Endothelial cell of umbilical vein (primary cell): ENCODE results near the gene RAB7A. TPM values are rescaled to one million over a fixed set of nuclear protein-coding genes. Genes with fewer than 3 reads are reported as not detected.

Experiments used
- BruUV-seq: library from RNA; stranded (reverse); fragments of 400-500 nt; replicated peaks from 2 replicates; lab custom pipeline; 2021; lab: Mats Ljungman, UMichigan
- CTCF ChIA-PET: fragments of 300-600, 350-600 bp; sonication (Branson Sonifier 250); formaldehyde crosslinking; loops from one replicate; lab custom pipeline; 2021; ENCODE audit warnings: antibody characterized with exemption, inconsistent platforms; lab: Charles Lee
- POLR2A ChIA-PET: fragments of 300-600, 350-600 bp; sonication (Branson Sonifier 250); formaldehyde crosslinking; loops from one replicate; lab custom pipeline; 2021; ENCODE audit warnings: antibody characterized with exemption, inconsistent platforms; lab: Charles Lee
- DNase-seq: peaks from one replicate; pipeline ENCODE4 v3.0.0-alpha.2; 2011; ENCODE audit warnings: low read depth, low spot score
- FAIRE-seq: peaks from 2 replicates; lab custom pipeline; 2011; peaks lifted over from hg19 to GRCh38; lab: Jason Lieb, UNC
- H2AFZ ChIP-seq: 2 replicates; pipeline ENCODE4 v1.6.0; 2012; ENCODE audit warnings: low read depth, low read length, control low read depth, inconsistent platforms
- H3K27ac ChIP-seq: 2 replicates; pipeline ENCODE4 v1.5.1; 2011; ENCODE audit warnings: low read depth, mild to moderate bottlenecking, control low read depth, low read length, moderate library complexity; ENCODE audit not compliant: insufficient read depth
- H3K27me3 ChIP-seq, 2 experiments: 2 replicates each; pipeline versions ENCODE4 v1.6.0 to v1.6.1; 2011; ENCODE audit warnings: low read length in 2 of 2, mixed read lengths in 1 of 2; ENCODE audit not compliant: control insufficient read depth in 2 of 2, insufficient read depth in 2 of 2
- H3K36me3 ChIP-seq, 2 experiments: 2 replicates in 1 of 2; 3 replicates in 1 of 2; pipeline ENCODE4 v1.5.1; 2011; ENCODE audit warnings: low read length in 2 of 2, mild to moderate bottlenecking in 1 of 2, moderate library complexity in 1 of 2; ENCODE audit not compliant: control insufficient read depth in 2 of 2, insufficient read depth in 2 of 2; ENCODE audit errors: extremely low read depth in 1 of 2
- H3K4me1 ChIP-seq: 3 replicates; pipeline ENCODE4 v1.5.1; 2011; ENCODE audit warnings: mild to moderate bottlenecking, low read length; ENCODE audit not compliant: control insufficient read depth, insufficient read depth; ENCODE audit errors: extremely low read depth
- H3K4me2 ChIP-seq: 2 replicates; pipeline ENCODE4 v1.6.1; 2011; ENCODE audit warnings: low read length, control low read depth, mixed read lengths; ENCODE audit not compliant: insufficient read depth
- H3K4me3 ChIP-seq, 3 experiments: fragments of 200-600 bp in 1 of 3; sonication (generic), shearing (Covaris generic) in 1 of 3; replicated peaks in 1 of 3; 2 replicates each; pipeline ENCODE4 v1.5.1; 2011 to 2016; ENCODE audit warnings: control low read depth in 3 of 3, low read length in 3 of 3, mild to moderate bottlenecking in 2 of 3, inconsistent platforms in 1 of 3, low read depth in 1 of 3, moderate library complexity in 1 of 3; ENCODE audit not compliant: insufficient read depth in 1 of 3
- H3K79me2 ChIP-seq: 2 replicates; pipeline ENCODE4 v1.6.0; 2012; ENCODE audit warnings: low read length, inconsistent platforms; ENCODE audit not compliant: control insufficient read depth, insufficient read depth
- H3K9ac ChIP-seq: replicated peaks from 2 replicates; pipeline ENCODE3; 2011; ENCODE audit warnings: low read length, control low read depth; ENCODE audit not compliant: insufficient read depth; ENCODE audit errors: extremely low read depth
- H3K9me1 ChIP-seq: replicated peaks from 3 replicates; pipeline ENCODE4 v1.6.0; 2011; ENCODE audit warnings: mild to moderate bottlenecking, low read length; ENCODE audit not compliant: control insufficient read depth, insufficient read depth; ENCODE audit errors: extremely low read depth
- H3K9me3 ChIP-seq: replicated peaks from 2 replicates; pipeline ENCODE4 v1.5.1; 2012; ENCODE audit warnings: low read length, inconsistent platforms; ENCODE audit not compliant: control insufficient read depth, insufficient read depth
- H4K20me1 ChIP-seq: replicated peaks from 2 replicates; pipeline ENCODE3; 2011; ENCODE audit warnings: mild to moderate bottlenecking, low read length; ENCODE audit not compliant: control insufficient read depth, insufficient read depth; ENCODE audit errors: extremely low read depth
- EZH2 ChIP-seq: IDR thresholded peaks from 2 replicates; pipeline ENCODE4 v1.6.1; 2012; ENCODE audit warnings: borderline replicate concordance, low read depth, mild to moderate bottlenecking, moderate library complexity, low read length, inconsistent platforms; ENCODE audit not compliant: severe bottlenecking
- FOS ChIP-seq: IDR thresholded peaks from 2 replicates; pipeline ENCODE4 v1.6.1; 2011; ENCODE audit warnings: mild to moderate bottlenecking, low read length, moderate library complexity, borderline replicate concordance; ENCODE audit not compliant: insufficient read depth
- GATA2 ChIP-seq: IDR thresholded peaks from 2 replicates; pipeline ENCODE4 v1.7.0; 2011; ENCODE audit warnings: low read depth, mild to moderate bottlenecking, moderate library complexity, mixed read lengths, low read length; ENCODE audit not compliant: insufficient read length, insufficient read depth
- MYC ChIP-seq: IDR thresholded peaks from one replicate; pipeline ENCODE4 v1.6.1; 2011; ENCODE audit warnings: mild to moderate bottlenecking, low read depth, low read length
- POLR2A ChIP-seq: IDR thresholded peaks from 2 replicates; pipeline ENCODE4 v1.6.1; 2012; ENCODE audit warnings: low read depth, mild to moderate bottlenecking, control low read depth, low read length
- dilution Hi-C: fragments of 300-500 bp; cut with MboI; formaldehyde crosslinking; loops from one replicate; pipeline ENCODE4 v1.15.0; 2019; ENCODE audit warnings: low sequenced_read_pairs; ENCODE audit not compliant: extremely low pct_ligation_motif_present
- intact Hi-C: fragments of 100-400 bp; cut with micrococcal nuclease; formaldehyde crosslinking; loops from one replicate; pipeline ENCODE4 v1.10.0; 2022
- polyA plus RNA-seq, 4 experiments: library from polyadenylated mRNA; depleted of rRNA in 3 of 4; stranded (reverse) in 3 of 4; unstranded in 1 of 4; fragments of >200 nt; gene quantifications; 2 replicates each; pipeline versions ENCODE4 v1.2.1 to v1.2.3, GENCODE V29; 2011 to 2012; ENCODE audit warnings: missing spikeins in 1 of 4
- total RNA-seq: library from RNA; stranded (reverse); gene quantifications from 2 replicates; pipeline ENCODE4 v1.2.3, GENCODE V29; 2021
- TF ChIP-seq, protein P1 (sequence below): IDR thresholded peaks from 2 replicates; pipeline ENCODE4 v1.6.1; 2011; ENCODE audit not compliant: insufficient read depth, insufficient read length
- TF ChIP-seq, protein P2 (sequence below), 2 donors: IDR thresholded peaks; 1 replicate in 1 of 2; 2 replicates in 1 of 2; pipeline ENCODE4 v1.5.1; 2011; ENCODE audit warnings: low read length in 2 of 2, mild to moderate bottlenecking in 2 of 2, moderate library complexity in 2 of 2, control low read depth in 1 of 2, inconsistent platforms in 1 of 2, low read depth in 1 of 2; ENCODE audit not compliant: insufficient read depth in 1 of 2; ENCODE audit errors: extremely low read depth in 1 of 2

The RAB7A gene
- total and polyA plus RNA-seq, 2 donors (not counting 3 experiments of a cell fraction or from before 2014, with no cell fraction given): 243 to 262 TPM

DNA sequence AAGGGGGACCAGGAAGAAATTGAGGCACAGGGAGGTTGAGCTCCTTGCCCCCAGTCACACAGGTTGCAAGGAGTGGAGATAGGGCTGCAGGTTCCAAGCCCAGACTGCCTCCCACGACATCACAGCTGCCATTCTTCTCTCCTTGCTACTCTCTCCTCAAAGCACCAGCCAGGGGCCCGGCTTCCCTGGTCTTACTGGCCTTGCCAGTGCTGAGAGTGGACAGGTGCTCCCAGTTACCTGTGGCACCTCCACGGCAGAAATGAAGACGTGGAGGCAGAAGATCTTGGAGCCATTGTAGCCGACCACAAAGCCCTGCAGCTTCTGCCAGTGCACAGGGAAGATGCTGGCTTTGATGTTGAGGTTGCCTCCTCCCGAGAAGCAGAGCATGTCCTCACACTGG is 135.5 kb downstream of the RAB7A start:
- no peak for FAIRE-seq
- POLR2A ChIA-PET: no interaction called here
- Histone ChIP-seq H3K79me2 (no peaks in the 10 kb centered on the region), H3K27me3 (no peaks in the 10 kb centered on the region), H2AFZ (no peak overlapping the region), H4K20me1 (no peaks in the 10 kb centered on the region), H3K36me3 (no peaks in the 10 kb centered on the region), H3K9me3 (peaks cover 6% of the 10 kb centered on the region), H3K4me2 (no peak overlapping the region), H3K27ac (no peak overlapping the region), H3K4me1 (no peaks in the 10 kb centered on the region), H3K9me1 (no peaks in the 10 kb centered on the region), H3K4me3 (no peak overlapping the region), H3K9ac (no peak overlapping the region)
- BruUV-seq: no TSS peak
- dilution Hi-C loops: no loop called here
- TF ChIP-seq EZH2 (no peak), FOS (no peak), MYC (no peak), POLR2A (no peak), GATA2 (no peak)
- TF ChIP-seq, protein P1, sequence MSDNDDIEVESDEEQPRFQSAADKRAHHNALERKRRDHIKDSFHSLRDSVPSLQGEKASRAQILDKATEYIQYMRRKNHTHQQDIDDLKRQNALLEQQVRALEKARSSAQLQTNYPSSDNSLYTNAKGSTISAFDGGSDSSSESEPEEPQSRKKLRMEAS: no peak
- DNase-seq: no peak
- CTCF ChIA-PET: no interaction called here
- intact Hi-C loops: no loop called here

DNA sequence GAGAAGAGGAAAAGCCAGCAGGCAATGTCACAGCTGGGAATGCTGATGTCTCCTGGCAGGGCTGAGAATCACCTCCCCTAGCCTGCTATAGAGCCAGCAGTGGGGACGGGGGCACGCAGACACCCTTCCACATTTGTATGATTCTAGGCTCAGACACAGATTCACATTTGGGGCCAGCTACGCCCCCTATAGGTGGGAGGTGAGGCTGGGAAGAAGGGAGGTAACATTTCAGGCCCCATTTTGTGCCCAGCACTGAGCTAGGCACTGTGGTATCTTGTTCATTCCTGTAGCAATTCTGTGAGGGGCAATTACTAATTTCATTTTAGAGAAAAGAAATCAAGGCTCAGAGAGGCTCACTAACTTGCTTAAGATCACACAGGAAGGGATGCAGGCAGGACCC is 137.6 kb downstream of the RAB7A start:
- TF ChIP-seq, protein P2, sequence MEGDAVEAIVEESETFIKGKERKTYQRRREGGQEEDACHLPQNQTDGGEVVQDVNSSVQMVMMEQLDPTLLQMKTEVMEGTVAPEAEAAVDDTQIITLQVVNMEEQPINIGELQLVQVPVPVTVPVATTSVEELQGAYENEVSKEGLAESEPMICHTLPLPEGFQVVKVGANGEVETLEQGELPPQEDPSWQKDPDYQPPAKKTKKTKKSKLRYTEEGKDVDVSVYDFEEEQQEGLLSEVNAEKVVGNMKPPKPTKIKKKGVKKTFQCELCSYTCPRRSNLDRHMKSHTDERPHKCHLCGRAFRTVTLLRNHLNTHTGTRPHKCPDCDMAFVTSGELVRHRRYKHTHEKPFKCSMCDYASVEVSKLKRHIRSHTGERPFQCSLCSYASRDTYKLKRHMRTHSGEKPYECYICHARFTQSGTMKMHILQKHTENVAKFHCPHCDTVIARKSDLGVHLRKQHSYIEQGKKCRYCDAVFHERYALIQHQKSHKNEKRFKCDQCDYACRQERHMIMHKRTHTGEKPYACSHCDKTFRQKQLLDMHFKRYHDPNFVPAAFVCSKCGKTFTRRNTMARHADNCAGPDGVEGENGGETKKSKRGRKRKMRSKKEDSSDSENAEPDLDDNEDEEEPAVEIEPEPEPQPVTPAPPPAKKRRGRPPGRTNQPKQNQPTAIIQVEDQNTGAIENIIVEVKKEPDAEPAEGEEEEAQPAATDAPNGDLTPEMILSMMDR (IDR thresholded peaks at IDR 0.05; ENCODE audit: extremely low read depth in 1 of 2, insufficient read depth in 1 of 2, low read depth in 1 of 2, low read length in 2 of 2): peak; percentile 15 to 35
- TF ChIP-seq GATA2: no peak
- FAIRE-seq (peak; percentile 40), DNase-seq (no peak)
- ChIA-PET CTCF (interaction anchor here (0.7 to 1.6 kb wide), 4 partner anchors 15 to 246 kb away, joined by 3 to 9 read pairs (median 4); partner anchors contain the start of gene ACAD9), POLR2A (no interaction called here)
- Histone ChIP-seq H3K27me3 (no peaks in the 10 kb centered on the region), H3K9me1 (no peaks in the 10 kb centered on the region), H3K79me2 (no peaks in the 10 kb centered on the region), H3K9ac (no peak overlapping the region), H2AFZ (no peak overlapping the region), H3K4me3 (no peak overlapping the region), H3K9me3 (peaks cover 6% of the 10 kb centered on the region), H3K4me1 (no peaks in the 10 kb centered on the region), H4K20me1 (no peaks in the 10 kb centered on the region), H3K27ac (no peak overlapping the region), H3K36me3 (no peaks in the 10 kb centered on the region), H3K4me2 (no peak overlapping the region)
- dilution Hi-C loops: no loop called here
- no TSS peak for BruUV-seq
- intact Hi-C loops: no loop called here
